Sigmoid colon (tissue), 7 donors: ENCODE measurements around the gene LILRA1. TPM values are rescaled to one million over a fixed set of nuclear protein-coding genes. Genes with fewer than 3 reads are reported as not detected.
"Not testable (repeated sequence)": the region's sequence is repeated elsewhere in the genome, so short reads cannot be mapped to it uniquely, and the experiment has no call there.

Experiments used
- DNase-seq: peaks from one replicate; pipeline ENCODE4 v3.0.0-alpha.2; 2019
- H3K27ac ChIP-seq, 4 donors: fragments of 200-600 bp; sonication (generic); one replicate each; pipeline ENCODE4 v1.5.1; 2016 to 2019; ENCODE audit warnings: mild to moderate bottlenecking in 1 of 4
- H3K27me3 ChIP-seq, 3 donors: fragments of 200-600 bp; sonication (generic); one replicate each; pipeline ENCODE4 v1.5.1; 2019; ENCODE audit warnings: mild to moderate bottlenecking in 1 of 3
- H3K36me3 ChIP-seq, 4 donors: fragments of 200-600 bp; sonication (generic); one replicate each; pipeline ENCODE4 v1.5.1; 2016 to 2019
- H3K4me1 ChIP-seq, 4 donors: fragments of 200-600 bp; sonication (generic); one replicate each; pipeline ENCODE4 v1.5.1; 2017 to 2019
- H3K4me3 ChIP-seq, 4 donors: fragments of 200-600 bp; sonication (generic); one replicate each; pipeline ENCODE4 v1.5.1; 2017 to 2019; ENCODE audit warnings: mild to moderate bottlenecking in 2 of 4, moderate library complexity in 1 of 4
- H3K9me3 ChIP-seq, 4 donors: fragments of 200-600 bp in 3 of 4; sonication (generic) in 3 of 4; one replicate each; pipeline versions ENCODE4 v1.5.1 to v1.6.1; 2013 to 2019
- CTCF ChIP-seq, 4 experiments: fragments of 450-650 bp in 3 of 4; fragments of 200-600 bp in 1 of 4; IDR thresholded peaks; one replicate each; pipeline ENCODE4 v1.5.1; 2016 to 2019; ENCODE audit warnings: antibody characterized with exemption in 4 of 4, mild to moderate bottlenecking in 3 of 4, moderate library complexity in 2 of 4
- EP300 ChIP-seq, 4 donors: sonication (generic); formaldehyde crosslinking; IDR thresholded peaks; one replicate each; pipeline ENCODE4 v1.6.1; 2017; ENCODE audit warnings: antibody characterized with exemption in 4 of 4
- POLR2A ChIP-seq, 2 donors: fragments of 450-650 bp; IDR thresholded peaks; one replicate each; pipeline ENCODE4 v1.6.1; 2016; ENCODE audit warnings: antibody characterized with exemption in 2 of 2, mild to moderate bottlenecking in 2 of 2, moderate library complexity in 2 of 2
- POLR2AphosphoS5 ChIP-seq, 4 donors: sonication (generic); formaldehyde crosslinking; IDR thresholded peaks; one replicate each; pipeline ENCODE4 v1.6.1; 2017; ENCODE audit warnings: antibody characterized with exemption in 4 of 4
- WGBS, 2 donors: extraction: QIAGEN DNeasy Blood & Tissue Kit; methylation state at CpG; one replicate each; pipeline ENCODE4 v1.1.7; 2013; 5-methylcytosine and 5-hydroxymethylcytosine counted together
- intact Hi-C: fragments of 100-400 bp; cut with DNase I; formaldehyde crosslinking; loops from one replicate; pipeline ENCODE4 v1.15.1; 2023
- polyA plus RNA-seq, 3 donors: library from polyadenylated mRNA; stranded (reverse); fragments of 200-250 nt; gene quantifications; one replicate each; pipeline ENCODE4 v1.2.3, GENCODE V29; 2013
- total RNA-seq, 4 donors: library from RNA; depleted of rRNA; stranded (reverse); fragments of >200 nt; gene quantifications; one replicate each; pipeline ENCODE4 v1.1.0, GENCODE V29; 2016
- donor health status: healthy with polysubstance abuse.
- donor health status: Bipolar disorder and iron deficiency.
- donor health status: healthy.

Gene LILRA1
- total RNA-seq: 1 to 10 TPM in 2 of 4 donors, under 1 TPM in 2; 0.66 to 2.3 (median 0.91) TPM
- under 1 TPM in 1 of 3 donors, not detected in 2; 0.54 TPM for polyA plus RNA-seq

GRCh38 chr19:54593445-54593844 lies at the start of gene LILRA1:
Gene LILRA1, plus strand, starts transcription at chr19:54593632. Its CDS starts 613 bp downstream, at chr19:54594245.
- H3K4me1 ChIP-seq, H3K27me3 ChIP-seq, H3K27ac ChIP-seq, H3K9me3 ChIP-seq, H3K36me3 ChIP-seq, H3K4me3 ChIP-seq, intact Hi-C loops: not testable (repeated sequence)
- DNase-seq: peak; percentile 42
- WGBS, 2 donors: 44 to 72% methylated on average over 6 of the region's 6 CpGs

- TF ChIP-seq EP300 (IDR thresholded peaks at IDR 0.05) (no peak), POLR2A (IDR thresholded peaks at IDR 0.05) (no peak), CTCF (IDR thresholded peaks at IDR 0.05) (no peak), POLR2AphosphoS5 (IDR thresholded peaks at IDR 0.05) (no peak)
- H3K27ac ChIP-seq: no peak overlapping the region
- no peaks in the 10 kb centered on the region for H3K9me3 ChIP-seq
- intact Hi-C loops: no loop called here
- no peak for DNase-seq
- no peak overlapping the region for H3K4me3 ChIP-seq
- H3K4me1 ChIP-seq: no peaks in the 10 kb centered on the region
- no peaks in the 10 kb centered on the region for H3K36me3 ChIP-seq
- no peaks in the 10 kb centered on the region for H3K27me3 ChIP-seq
- WGBS, 2 donors: 86 to 90% methylated on average over 16 of the region's 16 CpGs
These were observed 44.6 kb upstream of the LILRA1 start for GRCh38 chr19:54548806-54549205.

- no peaks in the 10 kb centered on the region for H3K9me3 ChIP-seq
- no peak overlapping the region for H3K27ac ChIP-seq
- intact Hi-C loops: no loop called here
- H3K4me3 ChIP-seq: no peak overlapping the region
- no peaks in the 10 kb centered on the region for H3K4me1 ChIP-seq
- no peaks in the 10 kb centered on the region for H3K36me3 ChIP-seq
- DNase-seq: no peak
- WGBS, 2 donors: 78 to 82% methylated on average over 14 of the region's 14 CpGs
- H3K27me3 ChIP-seq: no peaks in the 10 kb centered on the region
- TF ChIP-seq CTCF (IDR thresholded peaks at IDR 0.05): no peak
- TF ChIP-seq POLR2AphosphoS5 (IDR thresholded peaks at IDR 0.05): no peak
- TF ChIP-seq POLR2A (IDR thresholded peaks at IDR 0.05): no peak
- no peak for TF ChIP-seq EP300 (IDR thresholded peaks at IDR 0.05)
These were observed 44.2 kb upstream of the LILRA1 start for GRCh38 chr19:54549224-54549623.

GRCh38 chr19:54551293-54551692 lies 42.1 kb upstream of the LILRA1 start:
- no peaks in the 10 kb centered on the region for H3K4me1 ChIP-seq
- DNase-seq: no peak
- H3K27ac ChIP-seq: no peak overlapping the region
- intact Hi-C loops: no loop called here
- no peak overlapping the region for H3K4me3 ChIP-seq
- H3K27me3 ChIP-seq: peaks cover 0 to 6% (median 0%) of the 10 kb centered on the region in 3 donors
- WGBS, 2 donors: 54 to 77% methylated on average over 6 of the region's 6 CpGs
- TF ChIP-seq POLR2A (IDR thresholded peaks at IDR 0.05): no peak
- TF ChIP-seq EP300 (IDR thresholded peaks at IDR 0.05): no peak
- TF ChIP-seq POLR2AphosphoS5 (IDR thresholded peaks at IDR 0.05): no peak
- TF ChIP-seq CTCF (IDR thresholded peaks at IDR 0.05): no peak
- no peaks in the 10 kb centered on the region for H3K9me3 ChIP-seq
- no peaks in the 10 kb centered on the region for H3K36me3 ChIP-seq

- H3K36me3 ChIP-seq: no peaks in the 10 kb centered on the region
- H3K27me3 ChIP-seq: peaks cover 0 to 6% (median 0%) of the 10 kb centered on the region in 3 donors
- intact Hi-C loops: no loop called here
- TF ChIP-seq EP300 (IDR thresholded peaks at IDR 0.05) (no peak), POLR2A (IDR thresholded peaks at IDR 0.05) (no peak), CTCF (IDR thresholded peaks at IDR 0.05) (no peak), POLR2AphosphoS5 (IDR thresholded peaks at IDR 0.05) (no peak)
- no peak for DNase-seq
- 72 to 86% methylated on average over 22 of the region's 22 CpGs for WGBS, 2 donors
- no peak overlapping the region for H3K4me3 ChIP-seq
- no peaks in the 10 kb centered on the region for H3K9me3 ChIP-seq
- no peaks in the 10 kb centered on the region for H3K4me1 ChIP-seq
- no peak overlapping the region for H3K27ac ChIP-seq
These were observed 41.2 kb upstream of the LILRA1 start for GRCh38 chr19:54551950-54552912.
